Astrocyte (in vitro differentiated cells and primary cell): ENCODE data around the gene COPS2. TPM values are rescaled to one million over a fixed set of nuclear protein-coding genes. Genes with fewer than 3 reads are reported as not detected.
A peak's percentile ranks its signal among the peaks of the same experiment; 100 is the strongest.

ENCODE experiments used
- DNase-seq: peaks from one replicate; pipeline ENCODE4 v3.0.0-alpha.2; 2010; ENCODE audit warnings: low read depth
- FAIRE-seq: peaks from 2 replicates; lab custom pipeline; 2011; peaks lifted over from hg19 to GRCh38; lab: Jason Lieb, UNC
- H2AFZ ChIP-seq: 2 replicates; pipeline ENCODE4 v1.6.0; 2012; ENCODE audit warnings: low read depth, low read length, inconsistent platforms
- H3K27ac ChIP-seq: 2 replicates; pipeline ENCODE4 v1.5.1; 2011; ENCODE audit warnings: low read depth, low read length, inconsistent platforms
- H3K27me3 ChIP-seq: 2 replicates; pipeline ENCODE4 v1.6.0; 2011; ENCODE audit warnings: low read length, inconsistent platforms; ENCODE audit not compliant: insufficient read depth
- H3K36me3 ChIP-seq: 2 replicates; pipeline ENCODE4 v1.5.1; 2011; ENCODE audit warnings: low read length, inconsistent platforms; ENCODE audit not compliant: insufficient read depth
- H3K4me1 ChIP-seq: 2 replicates; pipeline ENCODE4 v1.5.1; 2011; ENCODE audit warnings: low read length, inconsistent platforms; ENCODE audit not compliant: insufficient read depth
- H3K4me2 ChIP-seq: 2 replicates; pipeline ENCODE4 v1.6.0; 2012; ENCODE audit warnings: low read length, inconsistent platforms
- H3K4me3 ChIP-seq: 2 replicates; pipeline ENCODE4 v1.5.1; 2011; ENCODE audit warnings: low read depth, mild to moderate bottlenecking, low read length, inconsistent platforms; ENCODE audit not compliant: insufficient read depth
- H3K79me2 ChIP-seq: 2 replicates; pipeline ENCODE4 v1.6.0; 2012; ENCODE audit warnings: mild to moderate bottlenecking, low read length, inconsistent platforms; ENCODE audit not compliant: insufficient read depth
- H3K9ac ChIP-seq: 2 replicates; pipeline ENCODE4 v1.6.0; 2012; ENCODE audit warnings: mild to moderate bottlenecking, low read length, inconsistent platforms
- H3K9me3 ChIP-seq: 2 replicates; pipeline ENCODE4 v1.5.1; 2012; ENCODE audit warnings: low read depth, mild to moderate bottlenecking, low read length, inconsistent platforms; ENCODE audit not compliant: insufficient read depth
- H4K20me1 ChIP-seq: 2 replicates; pipeline ENCODE4 v1.6.0; 2012; ENCODE audit warnings: low read length, inconsistent platforms; ENCODE audit not compliant: insufficient read depth
- H3K27ac Mint-ChIP-seq: one replicate; pipeline ENCODE4 v1.8.0; 2021; ENCODE audit warnings: mild to moderate bottlenecking, mixed read lengths; ENCODE audit not compliant: unreplicated experiment
- H3K27me3 Mint-ChIP-seq: one replicate; pipeline ENCODE4 v1.8.0; 2021; ENCODE audit warnings: low read depth, mixed read lengths; ENCODE audit not compliant: unreplicated experiment
- H3K36me3 Mint-ChIP-seq: one replicate; pipeline ENCODE4 v1.8.0; 2021; ENCODE audit warnings: low read depth, mixed read lengths; ENCODE audit not compliant: unreplicated experiment
- H3K4me1 Mint-ChIP-seq: one replicate; pipeline ENCODE4 v1.8.0; 2021; ENCODE audit warnings: low read depth, mixed read lengths; ENCODE audit not compliant: unreplicated experiment
- H3K4me3 Mint-ChIP-seq: one replicate; pipeline ENCODE4 v1.8.0; 2021; ENCODE audit warnings: mild to moderate bottlenecking, moderate library complexity, mixed read lengths; ENCODE audit not compliant: unreplicated experiment
- H3K9me3 Mint-ChIP-seq: one replicate; pipeline ENCODE4 v1.8.0; 2021; ENCODE audit warnings: mild to moderate bottlenecking, mixed read lengths; ENCODE audit not compliant: unreplicated experiment
- EZH2 ChIP-seq: IDR thresholded peaks from 2 replicates; pipeline ENCODE4 v1.6.1; 2012; ENCODE audit warnings: mild to moderate bottlenecking, low read length, inconsistent platforms; ENCODE audit not compliant: insufficient read depth
- total RNA-seq: library from RNA; stranded (reverse); gene quantifications from 2 replicates; pipeline ENCODE4 v1.2.1, GENCODE V29; 2021
- TF ChIP-seq, protein P1 (sequence below): IDR thresholded peaks from 2 replicates; pipeline ENCODE4 v1.5.1; 2011; ENCODE audit warnings: low read depth, mild to moderate bottlenecking, inconsistent platforms, low read length, moderate library complexity; ENCODE audit not compliant: insufficient read depth

The COPS2 gene
- total RNA-seq, 1 donor from 2014 or later = 94.3 TPM

DNA sequence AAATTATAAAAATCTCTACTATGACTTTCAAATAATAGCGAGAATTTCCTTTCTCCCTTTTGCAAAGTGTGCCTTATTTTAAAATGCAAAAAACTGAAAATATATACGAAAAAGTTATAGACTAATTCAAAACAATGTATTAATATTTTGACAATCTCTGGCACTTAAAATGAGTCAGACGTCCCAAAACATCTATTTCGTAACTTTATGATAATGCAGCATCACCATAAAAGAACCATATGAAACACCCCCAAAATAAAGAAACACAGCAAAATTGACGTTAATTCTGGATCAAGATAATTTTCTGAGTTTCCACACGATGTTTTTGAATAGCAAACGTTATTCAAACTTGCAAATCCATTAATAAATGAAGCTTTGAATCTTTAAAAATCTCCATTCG, 1.0 kb downstream of the COPS2 start:
- H3K27me3 Mint-ChIP-seq = no peaks in the 10 kb centered on the region
- no peak overlapping the region for H2AFZ ChIP-seq
- H3K9me3 ChIP-seq = no peaks in the 10 kb centered on the region
- peak overlapping the region; percentile 94 for H3K4me3 ChIP-seq
- H3K4me2 ChIP-seq = peak overlapping the region; percentile 92
- TF ChIP-seq, protein P1, sequence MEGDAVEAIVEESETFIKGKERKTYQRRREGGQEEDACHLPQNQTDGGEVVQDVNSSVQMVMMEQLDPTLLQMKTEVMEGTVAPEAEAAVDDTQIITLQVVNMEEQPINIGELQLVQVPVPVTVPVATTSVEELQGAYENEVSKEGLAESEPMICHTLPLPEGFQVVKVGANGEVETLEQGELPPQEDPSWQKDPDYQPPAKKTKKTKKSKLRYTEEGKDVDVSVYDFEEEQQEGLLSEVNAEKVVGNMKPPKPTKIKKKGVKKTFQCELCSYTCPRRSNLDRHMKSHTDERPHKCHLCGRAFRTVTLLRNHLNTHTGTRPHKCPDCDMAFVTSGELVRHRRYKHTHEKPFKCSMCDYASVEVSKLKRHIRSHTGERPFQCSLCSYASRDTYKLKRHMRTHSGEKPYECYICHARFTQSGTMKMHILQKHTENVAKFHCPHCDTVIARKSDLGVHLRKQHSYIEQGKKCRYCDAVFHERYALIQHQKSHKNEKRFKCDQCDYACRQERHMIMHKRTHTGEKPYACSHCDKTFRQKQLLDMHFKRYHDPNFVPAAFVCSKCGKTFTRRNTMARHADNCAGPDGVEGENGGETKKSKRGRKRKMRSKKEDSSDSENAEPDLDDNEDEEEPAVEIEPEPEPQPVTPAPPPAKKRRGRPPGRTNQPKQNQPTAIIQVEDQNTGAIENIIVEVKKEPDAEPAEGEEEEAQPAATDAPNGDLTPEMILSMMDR = no peak
- no peak for TF ChIP-seq EZH2
- no peaks in the 10 kb centered on the region for H3K27me3 ChIP-seq
- H3K27ac ChIP-seq = peak overlapping the region; percentile 97
- DNase-seq (no peak), FAIRE-seq (no peak)
- H3K9me3 Mint-ChIP-seq = no peaks in the 10 kb centered on the region
- no peak overlapping the region for H3K27ac Mint-ChIP-seq
- no peaks in the 10 kb centered on the region for H3K36me3 Mint-ChIP-seq
- peaks cover 6% of the 10 kb centered on the region for H3K4me1 ChIP-seq
- H3K9ac ChIP-seq = peak overlapping the region; percentile 99
- H3K36me3 ChIP-seq = no peaks in the 10 kb centered on the region
- peaks cover 22% of the 10 kb centered on the region for H4K20me1 ChIP-seq
- peaks cover 95% of the 10 kb centered on the region for H3K79me2 ChIP-seq
- peak overlapping the region; percentile 100 for H3K4me3 Mint-ChIP-seq
- peaks cover 13% of the 10 kb centered on the region for H3K4me1 Mint-ChIP-seq

DNA sequence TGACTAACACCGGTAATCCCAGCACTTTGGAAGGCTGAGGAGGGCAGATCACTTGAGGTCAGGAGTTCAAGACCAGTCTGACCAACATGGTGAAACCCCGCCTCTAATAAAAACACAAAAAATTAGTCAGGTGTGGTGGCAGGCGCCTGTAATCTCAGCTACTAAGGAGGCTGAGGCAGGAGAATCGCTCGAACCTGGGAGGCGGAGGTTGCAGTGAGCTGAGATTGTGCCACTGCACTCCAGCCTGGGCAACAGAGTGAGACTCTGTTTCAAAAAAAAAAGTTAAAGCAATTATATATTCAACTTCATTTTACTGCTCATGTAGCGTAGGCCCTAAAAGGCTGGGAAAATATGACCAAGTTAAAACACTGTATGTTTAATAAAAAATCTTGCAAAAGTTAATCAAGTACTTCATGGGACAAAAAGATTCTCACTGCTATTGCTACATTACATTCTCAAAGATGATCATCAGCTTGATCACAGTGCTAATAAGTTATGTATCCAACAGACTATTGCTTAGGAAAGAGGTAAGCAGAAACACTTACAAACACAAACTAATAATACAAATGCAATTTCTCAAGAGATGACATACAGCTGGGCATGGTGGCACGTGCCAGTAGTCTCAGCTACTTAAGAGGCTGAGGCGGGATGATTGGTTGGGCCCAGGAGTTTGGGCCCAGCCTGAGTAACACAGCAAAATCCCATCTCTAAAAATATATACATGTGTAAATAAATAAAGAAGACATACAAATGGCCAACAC, 2.7 kb downstream of the COPS2 start:
- Mint-ChIP-seq H3K27ac (no peak overlapping the region), H3K9me3 (no peaks in the 10 kb centered on the region), H3K27me3 (no peaks in the 10 kb centered on the region), H3K4me3 (peak overlapping the region; percentile 100), H3K4me1 (peaks cover 17% of the 10 kb centered on the region), H3K36me3 (no peaks in the 10 kb centered on the region)
- no peak for TF ChIP-seq EZH2
- TF ChIP-seq, protein P1 = no peak
- no peak for FAIRE-seq
- H4K20me1 ChIP-seq = peaks cover 34% of the 10 kb centered on the region
- peaks cover 6% of the 10 kb centered on the region for H3K4me1 ChIP-seq
- H2AFZ ChIP-seq = no peak overlapping the region
- H3K9me3 ChIP-seq = no peaks in the 10 kb centered on the region
- H3K79me2 ChIP-seq = peaks cover 97% of the 10 kb centered on the region
- H3K27ac ChIP-seq = no peak overlapping the region
- no peak for DNase-seq
- H3K4me3 ChIP-seq = no peak overlapping the region
- no peak overlapping the region for H3K9ac ChIP-seq
- H3K27me3 ChIP-seq = no peaks in the 10 kb centered on the region
- H3K36me3 ChIP-seq = no peaks in the 10 kb centered on the region
- H3K4me2 ChIP-seq = peak overlapping the region; percentile 92

DNA sequence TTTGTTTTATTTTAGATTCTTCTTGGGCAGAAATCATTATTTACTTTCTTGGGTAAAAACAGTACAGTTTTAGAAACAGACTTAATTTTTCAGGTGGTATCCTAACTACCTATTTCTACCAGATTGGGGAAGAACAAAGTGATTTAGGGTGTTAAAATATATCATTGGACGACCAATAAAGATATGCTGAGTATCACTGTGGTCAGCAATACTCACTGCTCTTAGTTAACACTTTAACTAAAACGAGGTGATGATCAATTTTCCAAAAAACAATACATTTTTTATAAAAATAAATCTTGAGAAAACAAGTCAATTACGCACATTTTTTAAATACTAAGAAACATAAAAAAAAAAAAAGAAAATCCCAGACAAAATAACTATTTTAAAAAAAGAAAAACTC, 3.6 kb downstream of the COPS2 start:
- peaks cover 6% of the 10 kb centered on the region for H3K4me1 ChIP-seq
- H3K9me3 Mint-ChIP-seq = no peaks in the 10 kb centered on the region
- no peak overlapping the region for H3K9ac ChIP-seq
- H3K4me3 Mint-ChIP-seq = no peak overlapping the region
- DNase-seq (no peak), FAIRE-seq (no peak)
- no peaks in the 10 kb centered on the region for H3K36me3 Mint-ChIP-seq
- no peaks in the 10 kb centered on the region for H3K27me3 ChIP-seq
- peaks cover 14% of the 10 kb centered on the region for H3K4me1 Mint-ChIP-seq
- H3K27me3 Mint-ChIP-seq = no peaks in the 10 kb centered on the region
- H3K4me3 ChIP-seq = no peak overlapping the region
- H3K27ac Mint-ChIP-seq = no peak overlapping the region
- no peak for TF ChIP-seq EZH2
- TF ChIP-seq, protein P1 = no peak
- peaks cover 97% of the 10 kb centered on the region for H3K79me2 ChIP-seq
- no peaks in the 10 kb centered on the region for H3K36me3 ChIP-seq
- no peak overlapping the region for H2AFZ ChIP-seq
- H3K27ac ChIP-seq = no peak overlapping the region
- H3K4me2 ChIP-seq = no peak overlapping the region
- H4K20me1 ChIP-seq = peaks cover 40% of the 10 kb centered on the region
- H3K9me3 ChIP-seq = no peaks in the 10 kb centered on the region
